Anterior cingulate cortex (tissue), 58 donors: ENCODE results near the gene CD164L2.
"Not testable (repeated sequence)": the region's sequence is repeated elsewhere in the genome, so short reads cannot be mapped to it uniquely, and the experiment has no call there.

Source experiments
- DNase-seq, 58 donors: peaks; one replicate each; lab custom pipeline; 2025; lab: John Stamatoyannopoulos, UW

CD164L2 gene

DNA sequence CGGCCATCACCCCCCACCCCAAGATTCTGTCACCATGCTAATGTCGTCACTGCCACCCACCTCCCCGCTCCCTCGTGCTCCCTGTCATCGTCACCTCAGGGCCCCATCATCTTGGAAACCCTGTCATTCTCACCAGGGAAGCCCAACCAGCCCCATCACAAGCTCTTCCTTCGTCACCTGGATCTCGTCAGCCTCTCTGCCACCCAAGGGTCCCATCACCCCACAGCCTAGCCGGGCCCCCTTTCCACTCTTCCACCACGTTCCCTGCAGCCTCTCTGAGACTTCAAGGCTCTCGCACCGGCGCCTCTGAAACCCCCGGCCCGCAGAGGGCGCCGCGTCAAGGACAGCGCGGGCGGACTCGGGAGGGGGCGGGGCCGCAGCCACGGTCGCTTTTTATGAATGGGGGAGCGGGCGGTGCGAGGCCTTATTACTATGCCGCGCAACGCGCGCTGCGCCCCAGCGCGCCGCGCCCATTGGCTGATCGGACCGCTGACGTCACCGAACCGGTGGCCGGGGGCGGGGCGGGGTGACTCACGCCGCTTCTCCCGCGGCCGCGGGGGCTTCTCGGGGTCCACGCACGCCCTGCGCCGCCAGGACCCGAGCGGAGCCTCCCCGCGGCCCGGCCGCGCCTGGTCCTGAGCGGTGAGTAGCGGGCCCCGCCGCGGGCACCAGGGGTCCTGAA, 9.1 kb upstream of the CD164L2 start, which contains the start of gene GPR3:
TSS of gene GPR3 (plus strand) at position 527 of the 682 bp plus-strand sequence. CDS start 1,177 bp downstream, outside the sequence.
- peak; percentile 26 to 94 (median 80) for DNase-seq

GRCh38 chr1:27391511-27392095, 8.5 kb upstream of the CD164L2 start:
- DNase-seq = peak in 47 of 58 donors; percentile 13 to 75 (median 48)

DNA sequence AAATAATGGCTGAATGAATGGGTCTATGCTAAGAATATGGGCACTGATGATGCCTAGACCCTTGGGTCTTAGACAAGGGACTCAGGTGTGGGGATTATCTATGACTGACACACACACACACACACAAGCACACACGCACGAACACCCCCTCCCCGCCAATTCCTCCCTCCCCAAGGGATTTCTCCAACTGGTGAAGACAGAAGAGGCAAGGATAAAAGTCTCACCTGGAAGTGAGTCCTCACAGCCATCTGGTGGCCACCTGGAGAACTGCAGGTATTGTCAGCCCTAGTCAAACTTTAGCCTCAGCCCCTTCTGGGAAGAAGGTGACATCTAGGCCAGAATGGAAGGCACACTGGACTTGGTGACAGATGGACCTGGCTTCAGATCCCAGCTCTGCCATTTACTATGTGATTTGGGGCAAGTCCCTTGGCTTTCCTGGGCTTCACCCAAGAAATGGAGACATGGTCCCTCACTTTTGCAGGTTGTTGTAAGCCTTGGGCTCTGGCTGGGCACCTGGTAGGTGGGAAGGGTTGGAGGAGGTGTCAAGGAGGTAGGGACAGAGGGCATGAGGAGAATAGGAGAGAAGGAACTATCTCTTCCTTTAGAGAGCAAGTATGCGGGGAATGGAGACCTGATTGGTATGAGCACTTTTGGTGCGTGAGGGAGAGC, 5.3 kb upstream of the CD164L2 start:
- DNase-seq = peak in 20 of 58 donors; percentile 3 to 61 (median 18)

DNA sequence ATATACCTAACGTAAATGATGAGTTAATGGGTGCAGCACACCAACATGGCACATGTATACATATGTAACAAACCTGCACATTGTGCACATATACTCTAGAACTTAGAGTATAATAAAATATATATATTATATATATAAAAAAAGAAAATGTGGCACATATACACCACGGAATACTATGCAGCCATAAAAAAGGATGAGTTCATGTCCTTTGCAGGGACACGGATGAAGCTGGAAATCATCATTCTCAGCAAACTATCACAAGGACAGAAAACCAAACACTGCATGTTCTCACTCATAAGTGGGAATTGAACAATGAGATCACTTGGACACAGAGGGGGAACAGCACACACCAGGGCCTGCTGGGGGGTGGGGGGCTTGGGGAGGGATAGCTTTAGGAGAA, 1.7 kb upstream of the CD164L2 start:
- DNase-seq = not testable (repeated sequence)

GRCh38 chr1:27383661-27384060, 528 bp upstream of the CD164L2 start:
- DNase-seq = no peak

DNA sequence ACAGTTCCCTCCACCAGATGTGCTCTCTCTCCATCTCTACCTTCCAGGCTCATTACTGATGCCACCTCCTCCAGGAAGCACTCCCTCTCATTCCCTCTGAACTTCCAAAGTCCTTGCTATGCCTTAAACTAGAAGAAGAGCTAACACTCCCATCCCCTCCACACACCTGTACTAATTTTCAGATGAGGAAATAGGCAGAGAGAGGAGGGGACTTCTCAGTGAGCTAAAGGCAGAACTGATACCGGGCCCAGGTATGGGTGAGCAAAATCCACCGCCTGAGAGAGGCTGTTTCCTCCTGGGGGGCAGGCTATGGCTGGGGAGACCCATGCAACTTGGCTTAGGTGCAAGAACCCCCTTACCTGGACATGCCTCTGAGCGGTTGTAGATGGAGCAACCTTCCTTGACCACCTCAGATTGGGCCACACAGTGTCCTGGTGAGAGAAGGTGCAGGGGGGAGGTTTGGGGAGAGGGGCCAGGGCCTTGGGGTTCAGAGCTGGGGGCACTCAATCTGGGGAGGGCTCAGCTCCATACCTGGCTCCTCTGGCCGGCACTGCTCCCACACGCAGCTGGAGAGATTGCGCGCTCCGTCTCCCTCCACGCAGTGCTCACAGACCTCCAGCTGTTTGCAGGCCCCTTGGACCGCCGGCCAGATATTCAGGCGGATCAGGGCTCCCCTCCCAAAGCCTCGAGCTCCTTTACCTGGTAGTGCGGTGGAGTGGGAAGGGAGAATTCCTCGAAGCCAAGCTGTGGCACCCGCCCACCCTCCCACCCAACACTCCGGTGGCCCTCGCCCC, 967 bp downstream of the CD164L2 start:
- no peak for DNase-seq

- no peak for DNase-seq
Observed at GRCh38 chr1:27380766-27381733, 2.1 kb downstream of the CD164L2 start.

- DNase-seq = no peak
Observed at GRCh38 chr1:27380224-27380623, 2.9 kb downstream of the CD164L2 start.

DNA sequence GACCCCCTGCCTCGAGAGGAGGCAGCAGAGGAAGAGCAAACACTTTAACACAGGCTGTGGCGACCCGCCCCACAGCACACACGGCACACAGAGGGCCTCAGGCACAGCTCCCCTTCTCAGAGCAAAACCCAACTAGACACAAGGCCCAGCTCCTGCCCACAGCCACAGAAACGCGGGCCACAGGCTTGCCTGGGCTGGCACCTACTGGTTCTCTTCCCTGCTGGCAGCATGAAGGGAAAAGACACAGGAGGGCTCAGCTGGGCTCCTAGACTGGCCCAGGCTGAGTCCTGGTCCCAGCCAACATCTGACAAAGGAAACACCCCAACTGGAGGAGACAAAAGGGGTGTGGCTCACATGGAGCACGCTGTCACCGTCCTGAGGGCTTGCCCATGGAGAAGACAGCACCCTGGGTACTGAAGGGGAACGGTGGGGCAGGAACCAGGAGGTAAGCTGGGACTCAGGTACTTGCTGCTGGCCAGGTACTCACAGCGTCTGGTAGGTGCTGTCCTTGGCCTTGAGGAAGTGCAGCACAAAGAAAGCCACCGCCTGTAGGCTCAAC, 3.5 kb downstream of the CD164L2 start:
- DNase-seq = no peak

- no peak for DNase-seq
Observed at GRCh38 chr1:27377760-27378495, 5.2 kb downstream of the CD164L2 start.

DNA sequence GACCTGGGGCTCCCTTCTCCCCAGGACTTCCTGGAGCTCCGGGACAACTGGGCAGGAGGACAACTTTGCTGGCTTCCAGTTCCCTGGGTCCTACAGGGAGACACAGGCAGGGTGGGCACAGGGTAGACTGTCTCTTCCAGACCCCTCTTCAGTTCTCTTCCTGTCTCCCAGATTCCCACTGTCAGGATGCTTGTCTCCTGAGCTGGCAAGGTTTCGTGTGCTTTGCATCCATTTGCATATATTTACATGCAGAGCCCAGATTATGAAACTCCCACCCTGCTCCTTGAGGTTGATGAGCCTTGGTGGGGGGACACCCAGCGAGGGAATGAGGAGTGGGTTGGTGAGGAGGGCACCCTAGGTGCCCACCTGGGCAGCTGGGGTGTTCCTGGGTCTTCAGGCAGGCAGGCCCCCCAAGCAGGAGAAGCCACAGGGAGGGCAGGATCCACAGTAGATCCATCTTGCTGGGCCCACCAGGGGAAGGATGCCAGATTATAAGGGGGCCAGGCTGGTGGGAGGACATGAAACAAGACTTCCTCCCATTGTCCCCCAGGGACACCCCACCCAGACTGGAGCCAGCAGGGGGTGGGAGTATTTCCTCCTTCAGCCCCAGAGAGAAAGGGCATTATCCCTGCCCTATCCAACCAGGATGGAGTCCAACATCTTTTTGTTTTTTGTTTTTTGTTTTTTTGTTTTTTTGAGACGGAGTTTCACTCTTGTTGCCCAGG, 8.6 kb downstream of the CD164L2 start, which contains the start of gene FCN3:
TSS of gene FCN3 (minus strand) at position 463 of the 725 bp plus-strand sequence. CDS start at position 457, 6 bp downstream.
- no peak for DNase-seq

- DNase-seq = no peak
Observed at GRCh38 chr1:27372808-27373690, 10.1 kb downstream of the CD164L2 start.

DNA sequence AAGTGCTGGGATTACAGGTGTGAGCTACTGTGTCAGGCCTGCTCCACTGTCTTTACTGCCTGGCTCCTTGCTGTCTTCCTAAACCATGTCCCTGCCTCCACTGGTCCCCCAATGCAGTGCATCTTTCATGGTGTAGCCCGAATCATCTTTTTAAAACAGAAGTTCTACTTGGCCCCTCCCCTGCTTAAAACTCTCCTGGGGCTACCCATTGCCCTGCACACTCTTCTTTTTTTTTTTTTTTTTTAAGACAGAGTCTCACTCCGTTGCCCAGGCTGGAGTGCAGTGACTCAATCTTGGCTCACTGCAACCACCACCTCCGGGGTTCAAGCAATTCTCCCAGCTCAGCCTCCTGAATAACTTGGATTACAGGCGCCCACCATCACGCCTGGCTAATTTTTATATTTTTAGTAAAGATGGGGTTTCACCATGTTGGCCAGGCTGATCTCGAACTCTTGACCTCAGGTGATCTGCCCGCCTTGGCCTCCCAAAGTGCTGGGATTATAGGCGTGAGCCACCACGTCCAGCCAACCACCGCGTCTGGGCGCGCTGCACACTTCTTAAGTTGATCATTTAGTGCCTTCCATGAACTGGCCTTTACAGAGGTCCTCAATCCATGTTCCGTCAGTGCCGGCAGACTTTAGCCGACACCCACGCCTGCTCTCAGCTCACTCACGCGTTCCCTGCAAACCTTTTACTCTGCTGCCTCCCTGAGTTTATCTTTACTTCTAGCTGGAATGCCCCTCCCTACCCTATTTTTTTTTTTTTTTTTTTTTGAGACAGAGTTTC, 10.9 kb downstream of the CD164L2 start:
- no peak for DNase-seq

GRCh38 chr1:27368869-27369582, 14.1 kb downstream of the CD164L2 start:
- DNase-seq = no peak

DNA sequence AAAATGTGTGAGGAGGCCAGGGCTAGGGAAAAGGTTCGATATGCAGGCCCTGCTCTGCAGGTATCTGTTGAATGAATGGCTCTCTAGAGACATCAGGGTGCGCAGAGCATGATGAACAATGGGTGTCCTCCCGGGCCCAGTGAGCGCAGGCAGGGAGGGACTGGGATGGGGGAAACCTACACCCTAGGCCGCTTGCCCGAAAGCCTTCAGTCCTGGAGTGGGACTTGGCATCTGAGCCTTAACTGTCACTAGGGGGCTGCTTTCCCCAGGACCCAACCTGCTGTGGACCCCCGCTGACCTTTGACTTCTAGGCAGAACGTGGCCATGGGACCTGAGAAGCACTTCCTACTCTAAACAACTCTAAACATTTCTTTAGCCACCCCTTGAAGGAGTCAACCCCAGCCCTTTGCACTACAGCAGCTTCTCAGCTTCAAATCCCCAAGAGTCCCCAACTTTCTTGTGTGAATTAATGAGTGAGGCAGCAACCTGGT, 15.9 kb downstream of the CD164L2 start:
- DNase-seq = no peak
